ENCODE data around the gene UNC5CL. TPM values are rescaled to one million over a fixed set of nuclear protein-coding genes. Genes with fewer than 3 reads are reported as not detected.

The UNC5CL gene
- total and polyA plus RNA-seq, 9 of the 15 experiments (the other 6 are each of a cell fraction or from before 2014, with no cell fraction given): 0.07 to 1.8 (median 0.62) TPM; not detected in 1

- TF ChIP-seq CUX1 (CRISPR knock-in tag; IDR thresholded peaks at IDR 0.05): no peak
- TF ChIP-seq THRAP3 (IDR thresholded peaks at IDR 0.05; ENCODE audit: borderline replicate concordance): 0 out of 2 replicates have a peak, but pooled peaks have one; percentile 23
- TF ChIP-seq, protein P1, sequence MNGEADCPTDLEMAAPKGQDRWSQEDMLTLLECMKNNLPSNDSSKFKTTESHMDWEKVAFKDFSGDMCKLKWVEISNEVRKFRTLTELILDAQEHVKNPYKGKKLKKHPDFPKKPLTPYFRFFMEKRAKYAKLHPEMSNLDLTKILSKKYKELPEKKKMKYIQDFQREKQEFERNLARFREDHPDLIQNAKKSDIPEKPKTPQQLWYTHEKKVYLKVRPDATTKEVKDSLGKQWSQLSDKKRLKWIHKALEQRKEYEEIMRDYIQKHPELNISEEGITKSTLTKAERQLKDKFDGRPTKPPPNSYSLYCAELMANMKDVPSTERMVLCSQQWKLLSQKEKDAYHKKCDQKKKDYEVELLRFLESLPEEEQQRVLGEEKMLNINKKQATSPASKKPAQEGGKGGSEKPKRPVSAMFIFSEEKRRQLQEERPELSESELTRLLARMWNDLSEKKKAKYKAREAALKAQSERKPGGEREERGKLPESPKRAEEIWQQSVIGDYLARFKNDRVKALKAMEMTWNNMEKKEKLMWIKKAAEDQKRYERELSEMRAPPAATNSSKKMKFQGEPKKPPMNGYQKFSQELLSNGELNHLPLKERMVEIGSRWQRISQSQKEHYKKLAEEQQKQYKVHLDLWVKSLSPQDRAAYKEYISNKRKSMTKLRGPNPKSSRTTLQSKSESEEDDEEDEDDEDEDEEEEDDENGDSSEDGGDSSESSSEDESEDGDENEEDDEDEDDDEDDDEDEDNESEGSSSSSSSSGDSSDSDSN (IDR thresholded peaks at IDR 0.05; ENCODE audit: borderline replicate concordance in 1 of 2, low read depth in 2 of 2, low read length in 2 of 2): peak in 1 of 2 experiments; percentile 90; a peak in 1 of 4 replicates
- no peak for TF ChIP-seq ELK1 (CRISPR knock-in tag; IDR thresholded peaks at IDR 0.05)
- TF ChIP-seq CTCF (IDR thresholded peaks at IDR 0.05 in 2 of 3, conservative IDR thresholded peaks at IDR 0.05 in 1 of 3; ENCODE audit: insufficient read depth in 2 of 3, low read depth in 1 of 3, low read length in 3 of 3): peak in 2 of 3 experiments; percentile 29 to 42; a peak in 3 of 6 replicates
- TF ChIP-seq YY1 (IDR thresholded peaks at IDR 0.05; ENCODE audit: borderline replicate concordance in 1 of 3, control insufficient read depth in 1 of 3, extremely low read depth in 1 of 3, insufficient read depth in 3 of 3, insufficient read length in 1 of 3, insufficient replicate concordance in 2 of 3, low read depth in 1 of 3, low read length in 2 of 3): peak in 2 of 3 experiments; percentile 67 to 79
Measured at GRCh38 chr6:41071501-41071922, 32.5 kb upstream of the UNC5CL start (continued).

All from K562 (cell line).